GDM1 (cell line): ENCODE results near the gene GSG1L.

Source experiments
- DNase-seq: peaks from one replicate; lab custom pipeline; 2025; lab: John Stamatoyannopoulos, UW

The GSG1L gene

GRCh38 chr16:27819356-27819755 is 244.2 kb downstream of the GSG1L start:
- DNase-seq = no peak

DNA sequence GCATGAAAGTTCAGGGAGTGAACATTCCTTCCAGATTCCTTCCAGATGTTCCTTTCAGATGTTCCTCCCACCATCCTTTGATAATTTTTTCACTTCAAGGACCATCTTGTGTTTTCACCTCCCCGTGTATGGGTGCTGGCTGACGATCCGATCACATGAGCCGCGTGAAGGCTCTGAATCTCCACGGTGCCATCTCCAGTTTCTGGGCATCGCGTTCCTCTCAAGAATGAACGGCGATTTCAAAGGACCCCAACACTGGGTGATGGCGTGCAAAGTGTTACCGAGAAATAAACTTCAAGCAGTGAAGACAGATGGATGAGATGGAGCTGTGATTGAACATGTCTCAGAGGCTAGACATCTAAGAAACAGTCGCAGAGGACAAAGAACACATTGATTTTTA is 245.3 kb downstream of the GSG1L start:
- no peak for DNase-seq

DNA sequence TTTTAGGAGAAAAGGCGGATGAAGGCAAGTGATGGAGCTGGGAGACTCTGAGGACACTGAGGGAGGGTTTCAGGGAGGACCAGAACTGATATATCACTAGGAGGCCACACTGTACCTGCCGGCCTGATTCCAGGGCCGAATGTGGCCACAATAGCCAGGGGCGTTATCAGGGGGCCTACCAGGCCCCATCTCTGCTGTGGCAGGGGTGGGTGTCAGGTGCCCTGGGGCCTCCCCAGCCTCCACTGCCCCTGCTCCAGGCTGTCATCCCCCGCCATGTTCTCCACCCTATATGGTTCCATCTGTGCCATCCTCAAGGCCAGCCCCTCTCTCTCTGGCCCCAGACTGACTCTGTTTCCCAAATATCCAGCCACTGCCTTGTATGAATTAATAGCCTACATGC is 246.5 kb downstream of the GSG1L start:
- no peak for DNase-seq

DNA sequence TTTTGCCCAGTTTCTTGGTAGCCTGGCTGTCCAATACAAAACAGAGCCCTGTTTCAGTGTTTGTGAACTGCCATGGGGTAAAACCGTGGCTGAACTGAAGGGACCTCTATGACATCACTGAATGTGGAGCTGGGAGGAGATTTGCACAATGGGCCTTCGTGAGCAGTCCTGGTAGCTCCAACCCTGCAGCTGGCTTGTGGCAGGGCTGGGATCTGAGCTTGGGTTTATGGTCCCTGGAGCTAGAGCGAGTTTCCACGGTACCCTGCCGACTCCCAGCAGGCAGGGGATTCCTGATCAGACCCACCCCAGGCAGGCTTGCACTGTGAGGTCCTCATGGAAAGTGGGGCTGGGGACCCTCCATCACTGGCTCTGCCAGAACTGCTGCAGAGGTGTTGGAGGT is 247.0 kb downstream of the GSG1L start:
- no peak for DNase-seq

GRCh38 chr16:27813591-27813990 is 249.9 kb downstream of the GSG1L start:
- DNase-seq = no peak

- no peak for DNase-seq
These were observed 251.6 kb downstream of the GSG1L start for GRCh38 chr16:27811881-27812280.

GRCh38 chr16:27806986-27807385 is 256.5 kb downstream of the GSG1L start:
- DNase-seq = no peak

GRCh38 chr16:27806388-27806787 is 257.1 kb downstream of the GSG1L start:
- no peak for DNase-seq

GRCh38 chr16:27805828-27806351 is 257.6 kb downstream of the GSG1L start:
- DNase-seq = no peak

DNA sequence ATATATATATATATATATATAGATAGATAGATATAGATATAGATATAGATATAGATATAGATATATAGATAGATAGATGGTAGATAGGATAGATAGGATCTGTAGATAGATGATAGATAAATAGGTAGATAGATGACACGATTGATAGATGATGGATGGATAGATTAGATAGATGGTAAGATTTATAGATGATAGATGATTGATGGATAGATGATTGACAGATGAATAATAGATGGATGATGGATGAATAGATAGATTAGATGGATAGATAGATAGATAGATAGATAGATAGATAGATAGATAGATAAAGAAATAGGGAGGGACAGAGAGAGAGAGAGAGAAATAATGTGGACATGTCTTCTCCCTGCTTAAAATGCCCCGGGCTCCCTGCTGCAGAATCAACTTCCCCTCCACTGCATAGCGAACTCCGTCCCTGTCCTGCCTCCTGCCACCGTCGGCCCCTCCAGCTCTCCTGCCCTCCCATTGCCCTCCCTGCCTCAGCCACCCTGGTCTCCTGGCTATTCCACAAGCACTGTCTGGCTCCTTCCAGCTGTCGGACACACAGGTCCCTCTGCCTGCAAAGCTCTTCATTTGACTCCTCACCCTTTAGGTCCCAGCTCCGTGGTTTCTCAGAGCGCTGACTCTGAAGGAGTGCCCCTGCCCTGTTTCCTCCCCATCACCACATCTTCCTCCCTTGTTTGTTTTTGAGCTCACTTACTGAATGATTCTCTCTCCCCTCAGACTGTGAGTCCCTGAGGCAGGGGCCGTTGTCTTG is 259.6 kb downstream of the GSG1L start:
- peak; percentile 12 for DNase-seq

DNA sequence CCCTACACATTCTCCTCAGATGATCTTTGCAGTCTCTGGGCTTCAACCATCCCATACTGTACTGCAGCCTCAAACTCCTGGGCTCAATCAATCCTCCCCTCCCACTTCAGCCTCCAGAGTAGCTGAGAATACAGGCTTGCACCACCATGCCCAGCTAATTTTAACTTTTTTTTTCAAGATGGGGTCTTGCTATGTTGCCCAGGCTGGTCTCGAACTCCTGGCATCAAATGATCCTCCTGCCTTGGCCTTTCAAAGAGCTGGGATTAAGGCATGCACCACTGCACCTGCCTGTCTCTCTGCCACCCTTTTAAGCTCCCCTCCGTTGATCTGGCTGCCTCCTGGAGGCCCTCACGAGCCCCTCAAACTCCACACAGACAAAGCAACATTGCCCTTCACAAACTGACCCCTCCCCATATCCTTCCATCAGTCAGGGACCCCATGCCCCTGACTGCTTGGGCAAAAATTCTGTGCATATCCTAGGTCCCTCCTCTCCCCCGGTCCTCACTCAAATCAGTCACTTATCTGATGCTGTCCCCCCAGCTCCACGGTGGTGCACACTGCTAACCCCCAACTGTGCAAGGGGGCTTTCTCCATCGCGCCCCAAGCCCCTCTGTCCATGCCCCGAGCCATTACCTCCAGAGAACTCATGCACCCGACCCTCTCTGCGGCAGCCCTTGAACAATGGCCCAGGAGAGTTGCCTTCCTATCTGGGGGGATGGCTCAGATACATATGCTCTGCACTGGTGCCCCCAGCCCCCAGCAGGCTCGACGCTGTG is 260.7 kb downstream of the GSG1L start:
- no peak for DNase-seq

DNA sequence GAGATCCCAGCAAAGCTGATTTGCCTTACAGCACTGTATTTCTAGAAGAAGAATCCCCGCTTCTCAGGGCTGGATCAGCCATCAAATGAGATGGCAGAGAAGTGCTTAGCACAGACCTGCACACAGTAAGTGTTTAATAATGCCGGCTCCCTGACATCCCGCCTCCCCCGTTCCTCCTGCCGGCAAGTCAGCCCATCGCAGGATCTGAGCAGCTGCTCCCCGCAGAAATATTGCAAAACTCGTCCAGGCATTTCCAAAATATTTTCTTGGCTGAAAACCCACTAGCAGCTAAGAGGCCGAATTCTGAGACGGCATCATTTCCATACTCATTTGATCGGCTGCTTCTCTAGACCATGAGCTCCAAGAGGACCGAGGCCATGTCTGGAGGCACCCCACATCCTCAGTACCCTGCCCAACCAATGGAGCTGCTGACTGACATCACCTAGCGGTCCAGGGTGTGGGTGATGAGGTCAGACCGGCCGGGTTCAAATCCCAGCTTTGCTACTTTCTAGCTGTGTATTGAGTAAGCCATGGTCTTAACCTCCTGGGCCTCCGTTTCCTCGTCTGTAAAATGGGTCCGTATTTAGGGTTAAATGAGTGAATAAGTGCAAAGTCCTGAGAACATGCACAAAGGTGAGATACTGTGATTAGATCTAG is 262.1 kb downstream of the GSG1L start:
- DNase-seq = no peak

- no peak for DNase-seq
These were observed 262.7 kb downstream of the GSG1L start for GRCh38 chr16:27800817-27801216.

GRCh38 chr16:27799896-27800295 is 263.6 kb downstream of the GSG1L start:
- DNase-seq = no peak

GRCh38 chr16:27798241-27798640 is 265.3 kb downstream of the GSG1L start:
- no peak for DNase-seq

DNA sequence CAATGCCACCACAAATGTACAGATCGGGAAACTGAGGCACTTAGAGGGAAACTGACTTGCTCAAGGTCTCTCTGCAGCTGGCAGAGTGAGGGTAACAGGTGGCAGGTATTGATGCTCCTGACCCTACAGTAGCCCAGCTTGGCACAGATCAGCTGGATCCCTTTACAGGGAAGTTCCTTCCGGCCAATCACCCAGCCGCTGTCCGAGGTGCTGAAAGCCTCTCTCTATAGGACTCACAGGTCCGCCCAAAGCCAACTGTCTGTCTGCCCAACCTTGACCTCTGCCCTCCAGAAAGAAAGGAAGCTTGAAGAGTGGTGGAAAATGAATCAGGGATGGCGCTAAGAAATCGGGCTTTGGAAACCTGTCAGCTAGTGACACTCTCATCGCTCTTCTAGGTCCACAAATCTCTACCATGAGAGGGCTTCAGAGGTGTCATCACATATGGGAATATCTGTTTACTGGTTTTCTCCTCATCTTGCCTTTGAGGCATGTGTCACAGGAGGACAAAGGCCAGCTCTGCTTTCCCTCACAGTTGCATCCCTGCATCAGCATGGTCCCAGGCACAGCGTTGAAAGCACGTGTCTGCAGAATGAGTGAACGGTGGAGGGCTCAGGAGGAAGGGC is 267.4 kb downstream of the GSG1L start:
- peak; percentile 15 for DNase-seq

- no peak for DNase-seq
These were observed 270.3 kb downstream of the GSG1L start for GRCh38 chr16:27793249-27793622.

DNA sequence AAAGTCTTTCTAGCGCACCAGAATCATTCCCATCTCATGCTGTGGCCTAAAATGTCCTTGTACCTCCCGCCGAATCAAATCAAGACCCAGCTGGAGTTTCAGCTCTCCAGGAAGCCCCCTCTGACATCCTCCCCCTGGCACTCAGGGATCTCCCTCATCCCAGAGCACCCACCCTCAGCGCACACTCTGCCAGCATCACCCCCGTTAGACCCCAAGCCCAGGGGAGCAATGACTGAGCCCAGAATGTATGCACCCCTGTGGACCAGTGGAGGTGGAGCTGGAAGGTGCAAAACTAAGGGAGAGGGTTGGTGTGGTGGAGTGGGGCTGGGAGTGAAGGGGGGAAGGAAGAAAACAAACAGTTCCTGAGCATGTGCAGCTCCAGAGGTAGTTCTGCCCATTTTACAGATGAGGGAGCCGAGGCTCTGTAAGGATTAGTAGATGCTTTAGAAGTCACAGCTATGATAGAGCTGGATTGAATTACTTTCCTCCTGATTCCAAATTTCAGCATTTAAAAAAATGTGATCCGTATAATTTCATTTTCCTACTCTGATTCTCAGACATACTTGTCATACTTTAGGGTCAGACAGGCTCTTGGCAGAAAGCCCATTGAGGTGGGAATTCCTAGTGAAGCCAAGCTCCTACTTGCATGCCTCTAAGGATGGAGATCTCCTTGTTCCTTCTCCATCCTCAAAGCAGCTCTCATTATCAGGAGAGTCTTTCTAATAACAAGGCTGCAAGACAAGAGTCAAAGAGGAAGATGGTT is 270.8 kb downstream of the GSG1L start:
- no peak for DNase-seq

- DNase-seq = no peak
These were observed 272.2 kb downstream of the GSG1L start for GRCh38 chr16:27791404-27791719.

DNA sequence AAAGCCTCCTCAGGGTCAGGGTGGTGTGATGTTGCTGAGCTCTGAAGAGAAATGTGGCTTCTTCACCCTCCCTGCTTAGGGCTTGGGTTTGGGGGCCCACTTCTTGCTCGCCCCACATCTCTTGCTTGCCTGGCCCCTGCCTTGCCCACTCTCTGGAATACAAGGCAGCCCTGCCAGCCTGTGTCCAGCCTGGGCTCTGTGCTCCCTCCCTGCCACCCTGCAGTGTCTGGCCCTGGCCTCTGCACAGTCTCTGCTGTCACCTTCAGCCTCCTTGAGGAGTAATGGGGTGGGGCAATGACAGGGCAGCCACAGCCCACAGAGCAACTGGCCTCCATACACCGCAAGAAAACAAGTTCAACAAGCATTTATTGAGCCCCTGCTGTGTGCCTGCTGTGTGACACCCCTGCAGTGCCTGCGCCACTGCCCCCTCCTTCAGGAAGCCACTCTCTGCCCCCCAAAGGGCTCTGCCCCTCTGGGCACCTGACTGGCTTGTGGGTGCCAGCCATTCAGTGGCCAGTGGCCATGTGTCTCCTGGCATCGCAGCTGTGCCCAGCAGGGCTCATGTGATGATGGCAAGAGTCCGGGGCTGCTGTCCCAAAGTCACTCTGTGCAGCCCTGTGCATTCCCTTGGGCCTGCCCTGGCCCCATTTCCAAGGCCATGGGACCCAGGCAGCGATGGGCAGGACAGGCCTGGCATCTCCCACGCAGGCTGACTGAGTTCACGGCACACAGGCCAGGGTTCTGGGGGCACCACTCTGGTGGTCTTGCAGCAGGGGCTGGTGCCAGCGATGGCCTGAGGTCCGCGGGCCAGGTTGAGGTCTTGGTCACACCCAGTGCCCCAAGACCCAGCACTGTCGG is 272.7 kb downstream of the GSG1L start:
- no peak for DNase-seq
